Aorta (tissue), 5 donors: ENCODE data around the gene FOXB1. TPM values are rescaled to one million over a fixed set of nuclear protein-coding genes. Genes with fewer than 3 reads are reported as not detected.

ENCODE experiments used
- ATAC-seq: fragments of 200-7000 bp; cut with Tn5 transposase; one replicate; pipeline ENCODE4 v1.9.1; 2022; ENCODE audit warnings: moderate library complexity; ENCODE audit not compliant: low FRiP score
- DNase-seq, 2 donors: peaks; one replicate each; pipeline ENCODE4 v3.0.0-alpha.2; 2020
- H3K27ac ChIP-seq, 2 donors: one replicate each; pipeline ENCODE4 v1.5.1; 2013; ENCODE audit warnings: low read length in 2 of 2, mild to moderate bottlenecking in 2 of 2, moderate library complexity in 2 of 2, control low read depth in 1 of 2, inconsistent platforms in 1 of 2, low read depth in 1 of 2
- H3K27me3 ChIP-seq, 2 donors: one replicate each; pipeline ENCODE4 v1.6.1; 2013; ENCODE audit warnings: control low read depth in 1 of 2, low read length in 1 of 2, mild to moderate bottlenecking in 1 of 2, moderate library complexity in 1 of 2; ENCODE audit not compliant: insufficient read depth in 2 of 2, control insufficient read depth in 1 of 2
- H3K36me3 ChIP-seq, 2 donors: one replicate each; pipeline ENCODE4 v1.6.1; 2013; ENCODE audit warnings: control low read depth in 1 of 2, low read length in 1 of 2, mild to moderate bottlenecking in 1 of 2; ENCODE audit not compliant: insufficient read depth in 2 of 2, control insufficient read depth in 1 of 2
- H3K4me1 ChIP-seq, 2 donors: one replicate each; pipeline ENCODE4 v1.6.1; 2013; ENCODE audit warnings: low read length in 2 of 2, control low read depth in 1 of 2, mild to moderate bottlenecking in 1 of 2, moderate library complexity in 1 of 2; ENCODE audit not compliant: insufficient read depth in 2 of 2, control insufficient read depth in 1 of 2
- H3K4me3 ChIP-seq, 2 donors: one replicate each; pipeline ENCODE4 v1.5.1; 2013; ENCODE audit warnings: low read length in 2 of 2, control low read depth in 1 of 2, mild to moderate bottlenecking in 1 of 2
- H3K9me3 ChIP-seq: one replicate; pipeline ENCODE4 v1.6.1; 2013; ENCODE audit warnings: mild to moderate bottlenecking, low read length; ENCODE audit not compliant: control insufficient read depth
- WGBS, 2 donors: extraction: QIAGEN DNeasy Blood & Tissue Kit; methylation state at CpG; one replicate each; pipeline ENCODE4 v1.1.7; 2013; 5-methylcytosine and 5-hydroxymethylcytosine counted together
- intact Hi-C, 2 donors: fragments of 100-400 bp; cut with DNase I; formaldehyde crosslinking; loops; one replicate each; pipeline versions ENCODE4 v1.14.2 to v1.15.0; 2022
- polyA plus RNA-seq, 2 donors: library from polyadenylated mRNA; stranded (reverse); fragments of 200-250 nt; gene quantifications; one replicate each; pipeline ENCODE4 v1.2.3, GENCODE V29; 2013
- total RNA-seq, 2 donors: library from RNA; stranded (reverse); fragmentation: NEBNext Ultra II Directional; extraction: Animal tissue kit (Norgen Biotek cat#: 25700); gene quantifications; one replicate each; pipeline ENCODE4 v1.2.1, GENCODE V29; 2021
- donor health status: healthy with polysubstance abuse.
- donor health status: Bipolar disorder and iron deficiency.
- donor health status: DM: no; HTN: no; CAD: no.
- donor health status: DM: no; HTN: no; CAD: no.
- donor health status: DM: yes; HTN: yes; CAD: no.

Gene FOXB1
- total and polyA plus RNA-seq, 4 donors, result not detected

DNA sequence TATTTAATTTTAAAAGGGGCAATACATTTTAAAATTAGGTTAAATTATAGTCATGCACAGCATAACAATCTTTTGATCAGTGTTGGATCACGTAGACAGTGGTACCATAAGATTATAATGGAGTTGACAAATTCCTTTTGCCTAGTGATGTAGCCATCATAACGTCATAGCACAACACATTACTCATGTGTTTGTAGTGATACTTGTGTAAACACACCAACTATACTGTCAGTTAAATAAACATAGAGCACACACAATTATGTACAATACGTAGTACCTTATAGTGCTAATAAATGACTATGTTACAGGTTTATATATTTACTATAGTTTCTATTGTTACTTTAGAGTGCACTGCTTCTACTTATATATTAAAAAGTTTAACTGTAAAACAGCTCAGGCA lies 31.2 kb downstream of the FOXB1 start:
- ATAC-seq, result no peak
- Histone ChIP-seq H3K27me3 (peaks cover 0 to 1% of the 10 kb centered on the region in 2 donors), H3K4me3 (no peak overlapping the region), H3K4me1 (no peaks in the 10 kb centered on the region), H3K9me3 (no peaks in the 10 kb centered on the region), H3K36me3 (no peaks in the 10 kb centered on the region), H3K27ac (no peak overlapping the region)
- no peak for DNase-seq
- WGBS, 2 donors, result 55 to 56% methylated on average over 3 of the region's 3 CpGs
- intact Hi-C loops, result no loop called here

DNA sequence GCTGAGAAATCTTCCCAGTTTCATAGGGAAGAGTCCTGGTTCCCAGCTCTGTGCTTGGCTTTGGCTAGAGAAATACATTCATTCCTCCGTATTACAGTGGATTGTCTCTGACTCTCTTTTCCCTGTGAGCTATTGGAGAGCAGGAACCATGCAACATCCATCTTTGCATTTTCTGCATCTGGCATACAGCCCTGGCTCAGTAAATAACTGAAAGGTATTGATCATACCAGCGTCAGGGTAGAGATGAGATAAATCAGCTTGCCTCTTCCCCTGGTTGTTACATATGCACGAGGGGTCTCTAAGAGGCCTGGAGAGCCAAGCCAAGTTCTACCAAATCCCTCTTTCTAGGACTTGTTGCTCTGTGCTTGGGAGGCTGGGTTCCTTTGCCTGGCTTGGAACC lies 35.2 kb downstream of the FOXB1 start:
- H3K27ac ChIP-seq, result no peak overlapping the region
- H3K27me3 ChIP-seq, result no peaks in the 10 kb centered on the region
- no peaks in the 10 kb centered on the region for H3K4me1 ChIP-seq
- DNase-seq, result no peak
- H3K4me3 ChIP-seq, result no peak overlapping the region
- WGBS, 2 donors, result 44 to 49% methylated on average over 3 of the region's 3 CpGs
- no peaks in the 10 kb centered on the region for H3K9me3 ChIP-seq
- intact Hi-C loops, result no loop called here
- no peaks in the 10 kb centered on the region for H3K36me3 ChIP-seq
- ATAC-seq, result no peak

DNA sequence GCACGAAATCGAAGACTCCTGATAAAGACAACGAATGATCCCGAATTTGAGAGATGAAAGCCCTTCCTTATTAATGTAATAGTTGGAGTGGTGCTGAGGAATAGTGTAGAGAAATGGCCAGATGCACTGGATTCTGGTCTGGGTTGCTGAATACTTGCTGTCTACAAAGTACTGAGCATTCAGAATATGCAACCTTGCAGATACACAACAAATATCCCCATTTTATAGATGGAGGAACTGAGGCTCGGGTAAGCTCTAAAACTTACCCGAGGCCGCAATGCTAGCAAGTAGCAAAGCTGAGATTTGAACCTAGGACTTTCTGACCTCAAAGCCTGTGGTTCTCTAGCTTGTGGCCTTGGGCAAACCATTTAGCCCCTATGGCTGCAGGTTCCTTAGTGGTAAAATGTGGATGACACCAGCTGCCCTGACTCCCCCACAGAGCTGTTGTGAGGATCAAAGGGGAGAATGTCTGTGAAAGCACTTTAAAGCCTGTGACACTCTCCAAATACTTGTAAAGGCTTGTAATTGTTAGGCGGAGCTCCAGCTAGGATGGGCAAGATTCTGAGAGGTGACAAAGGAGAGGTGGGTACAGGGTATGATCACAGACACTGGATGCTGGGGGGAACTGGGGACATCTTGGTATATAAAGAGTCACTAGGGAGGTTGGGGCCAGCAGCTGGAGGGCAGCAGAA lies 39.8 kb downstream of the FOXB1 start:
- no peaks in the 10 kb centered on the region for H3K27me3 ChIP-seq
- no peak for ATAC-seq
- no peaks in the 10 kb centered on the region for H3K36me3 ChIP-seq
- no peaks in the 10 kb centered on the region for H3K4me1 ChIP-seq
- intact Hi-C loops, result no loop called here
- H3K4me3 ChIP-seq, result no peak overlapping the region
- no peak for DNase-seq
- WGBS, 2 donors, result 79 to 83% methylated on average over 8 of the region's 8 CpGs
- H3K27ac ChIP-seq, result no peak overlapping the region
- no peaks in the 10 kb centered on the region for H3K9me3 ChIP-seq

GRCh38 chr15:60044636-60045270 lies 40.6 kb downstream of the FOXB1 start:
- H3K9me3 ChIP-seq, result no peaks in the 10 kb centered on the region
- intact Hi-C loops, result no loop called here
- ATAC-seq (no peak), DNase-seq (no peak)
- no peaks in the 10 kb centered on the region for H3K36me3 ChIP-seq
- WGBS, 2 donors, result 27 to 33% methylated on average over 5 of the region's 5 CpGs
- no peak overlapping the region for H3K27ac ChIP-seq
- H3K27me3 ChIP-seq, result no peaks in the 10 kb centered on the region
- H3K4me3 ChIP-seq, result no peak overlapping the region
- H3K4me1 ChIP-seq, result no peaks in the 10 kb centered on the region

GRCh38 chr15:60047701-60048100 lies 43.6 kb downstream of the FOXB1 start:
- WGBS, 2 donors, result 12 to 29% methylated on average over 1 of the region's 1 CpG
- ATAC-seq, result no peak
- Histone ChIP-seq H3K27me3 (no peaks in the 10 kb centered on the region), H3K36me3 (no peaks in the 10 kb centered on the region), H3K4me1 (no peaks in the 10 kb centered on the region), H3K9me3 (no peaks in the 10 kb centered on the region), H3K4me3 (no peak overlapping the region), H3K27ac (no peak overlapping the region)
- DNase-seq, result no peak
- intact Hi-C loops, result no loop called here

DNA sequence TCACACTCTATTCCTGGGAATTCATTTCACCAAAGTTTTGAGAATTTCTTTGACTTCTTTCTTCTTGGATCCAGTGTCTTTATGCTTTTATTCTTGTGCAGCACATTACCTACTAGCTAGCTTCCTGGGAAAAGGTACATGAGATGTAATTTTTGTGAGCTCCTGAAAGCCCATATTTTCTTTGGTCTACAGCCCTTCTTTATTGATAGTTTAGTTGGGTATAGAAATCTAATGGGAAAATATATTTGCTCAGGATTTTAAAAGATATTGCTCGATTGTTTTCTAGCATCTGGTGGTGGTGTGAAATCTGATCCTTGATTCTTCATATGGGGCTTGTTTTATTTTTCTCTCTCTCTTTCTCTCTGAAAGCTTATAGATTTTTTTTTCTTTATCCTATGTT lies 45.8 kb downstream of the FOXB1 start:
- intact Hi-C loops, result loop anchor here in 1 of 2 donors (10.0 kb wide), 1 partner anchor 65 kb away; no protein-coding TSS in a partner anchor
- ATAC-seq, result no peak
- Histone ChIP-seq H3K27me3 (no peaks in the 10 kb centered on the region), H3K27ac (no peak overlapping the region), H3K4me3 (no peak overlapping the region), H3K9me3 (no peaks in the 10 kb centered on the region), H3K4me1 (no peaks in the 10 kb centered on the region), H3K36me3 (no peaks in the 10 kb centered on the region)
- 96 to 97% methylated on average over 1 of the region's 1 CpG for WGBS, 2 donors
- DNase-seq, result no peak

GRCh38 chr15:60052796-60053195 lies 48.7 kb downstream of the FOXB1 start:
- Histone ChIP-seq H3K27ac (no peak overlapping the region), H3K27me3 (no peaks in the 10 kb centered on the region), H3K9me3 (no peaks in the 10 kb centered on the region), H3K4me3 (no peak overlapping the region), H3K36me3 (no peaks in the 10 kb centered on the region), H3K4me1 (no peaks in the 10 kb centered on the region)
- intact Hi-C loops, result loop anchor here in 1 of 2 donors (10.0 kb wide), 1 partner anchor 62 kb away; no protein-coding TSS in a partner anchor
- 73 to 82% methylated on average over 2 of the region's 2 CpGs for WGBS, 2 donors
- DNase-seq (no peak), ATAC-seq (no peak)

DNA sequence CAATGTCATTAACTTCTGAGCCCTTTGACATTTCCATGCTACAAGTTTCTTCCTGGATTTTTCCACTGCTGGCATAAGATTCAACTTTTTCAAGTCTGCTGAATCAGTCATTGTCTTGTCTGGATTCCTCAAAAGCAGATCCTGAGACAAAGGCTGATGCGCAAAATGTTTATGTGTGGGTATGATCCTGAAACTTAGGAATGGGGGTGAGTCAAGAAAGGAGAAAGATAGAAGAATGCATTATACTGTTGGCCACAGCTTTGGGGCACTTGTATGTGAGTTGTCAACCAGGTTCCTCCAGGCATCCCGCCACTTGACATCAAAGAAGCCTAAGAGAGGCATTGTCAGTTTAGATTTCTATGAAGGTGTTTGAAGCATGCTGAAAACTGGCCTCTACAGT lies 50.4 kb downstream of the FOXB1 start:
- no peak for ATAC-seq
- 82 to 96% methylated on average over 2 of the region's 2 CpGs for WGBS, 2 donors
- intact Hi-C loops, result loop anchor here in 1 of 2 donors (10.0 kb wide), 1 partner anchor 60 kb away; no protein-coding TSS in a partner anchor
- Histone ChIP-seq H3K4me1 (no peaks in the 10 kb centered on the region), H3K27me3 (no peaks in the 10 kb centered on the region), H3K9me3 (peaks cover 1% of the 10 kb centered on the region), H3K36me3 (no peaks in the 10 kb centered on the region), H3K4me3 (no peak overlapping the region), H3K27ac (no peak overlapping the region)
- no peak for DNase-seq
